ENCODE results near the gene TCL1A.

The TCL1A gene

GRCh38 chr14:95696741-95697140 is 17.2 kb downstream of the TCL1A start:
- no peak overlapping the region for H3K4me2 ChIP-seq (ENCODE audit: low read length)
- no peak overlapping the region for H3K27ac ChIP-seq
- no peak overlapping the region for H3K9ac ChIP-seq
- H3K36me3 ChIP-seq (ENCODE audit: control insufficient read depth, insufficient read depth, low read length), result no peaks in the 10 kb centered on the region
- no peak overlapping the region for H2AFZ ChIP-seq
- no peaks in the 10 kb centered on the region for H3K79me2 ChIP-seq
- no peak for TF ChIP-seq CTCF (IDR thresholded peaks at IDR 0.05)
- H3K4me1 ChIP-seq, result peaks cover 15% of the 10 kb centered on the region
- no peaks in the 10 kb centered on the region for H3K9me3 ChIP-seq (ENCODE audit: control insufficient read depth, low read length)
- no peaks in the 10 kb centered on the region for H3K27me3 ChIP-seq (ENCODE audit: control insufficient read depth, insufficient read depth, low read length)
- no peak overlapping the region for H3K4me3 ChIP-seq (ENCODE audit: low read depth, low read length)

GRCh38 chr14:95695913-95696312 is 18.0 kb downstream of the TCL1A start:
- no peak overlapping the region for H3K9ac ChIP-seq
- H3K27ac ChIP-seq, result no peak overlapping the region
- no peak overlapping the region for H2AFZ ChIP-seq
- H3K4me3 ChIP-seq (ENCODE audit: low read depth, low read length), result no peak overlapping the region
- H3K79me2 ChIP-seq, result no peaks in the 10 kb centered on the region
- H3K4me2 ChIP-seq (ENCODE audit: low read length), result no peak overlapping the region
- peaks cover 15% of the 10 kb centered on the region for H3K4me1 ChIP-seq
- H3K36me3 ChIP-seq (ENCODE audit: control insufficient read depth, insufficient read depth, low read length), result no peaks in the 10 kb centered on the region
- H3K27me3 ChIP-seq (ENCODE audit: control insufficient read depth, insufficient read depth, low read length), result no peaks in the 10 kb centered on the region
- no peak for TF ChIP-seq CTCF (IDR thresholded peaks at IDR 0.05)
- no peaks in the 10 kb centered on the region for H3K9me3 ChIP-seq (ENCODE audit: control insufficient read depth, low read length)

- Histone ChIP-seq H3K27me3 (ENCODE audit: control insufficient read depth, insufficient read depth, low read length) (no peaks in the 10 kb centered on the region), H3K4me1 (peaks cover 15% of the 10 kb centered on the region), H3K4me3 (ENCODE audit: low read depth, low read length) (no peak overlapping the region), H2AFZ (no peak overlapping the region), H3K4me2 (ENCODE audit: low read length) (no peak overlapping the region), H3K79me2 (no peaks in the 10 kb centered on the region), H3K9ac (no peak overlapping the region), H3K9me3 (ENCODE audit: control insufficient read depth, low read length) (no peaks in the 10 kb centered on the region), H3K36me3 (ENCODE audit: control insufficient read depth, insufficient read depth, low read length) (no peaks in the 10 kb centered on the region), H3K27ac (no peak overlapping the region)
- no peak for TF ChIP-seq CTCF (IDR thresholded peaks at IDR 0.05)
Observed at GRCh38 chr14:95695051-95695450, 18.9 kb downstream of the TCL1A start.

GRCh38 chr14:95692109-95692508 is 21.8 kb downstream of the TCL1A start:
- no peaks in the 10 kb centered on the region for H3K27me3 ChIP-seq (ENCODE audit: control insufficient read depth, insufficient read depth, low read length)
- TF ChIP-seq CTCF (IDR thresholded peaks at IDR 0.05), result no peak
- H3K9ac ChIP-seq, result no peak overlapping the region
- H3K4me2 ChIP-seq (ENCODE audit: low read length), result no peak overlapping the region
- H3K9me3 ChIP-seq (ENCODE audit: control insufficient read depth, low read length), result no peaks in the 10 kb centered on the region
- H3K4me1 ChIP-seq, result peaks cover 10% of the 10 kb centered on the region
- H3K36me3 ChIP-seq (ENCODE audit: control insufficient read depth, insufficient read depth, low read length), result no peaks in the 10 kb centered on the region
- H3K79me2 ChIP-seq, result no peaks in the 10 kb centered on the region
- H3K4me3 ChIP-seq (ENCODE audit: low read depth, low read length), result no peak overlapping the region
- H3K27ac ChIP-seq, result no peak overlapping the region
- no peak overlapping the region for H2AFZ ChIP-seq

GRCh38 chr14:95691591-95691990 is 22.3 kb downstream of the TCL1A start:
- no peak overlapping the region for H3K27ac ChIP-seq
- H3K4me3 ChIP-seq (ENCODE audit: low read depth, low read length), result no peak overlapping the region
- no peaks in the 10 kb centered on the region for H3K9me3 ChIP-seq (ENCODE audit: control insufficient read depth, low read length)
- H3K4me1 ChIP-seq, result peaks cover 10% of the 10 kb centered on the region
- H3K4me2 ChIP-seq (ENCODE audit: low read length), result no peak overlapping the region
- H3K79me2 ChIP-seq, result no peaks in the 10 kb centered on the region
- H3K27me3 ChIP-seq (ENCODE audit: control insufficient read depth, insufficient read depth, low read length), result no peaks in the 10 kb centered on the region
- no peak overlapping the region for H3K9ac ChIP-seq
- TF ChIP-seq CTCF (IDR thresholded peaks at IDR 0.05), result no peak
- H3K36me3 ChIP-seq (ENCODE audit: control insufficient read depth, insufficient read depth, low read length), result no peaks in the 10 kb centered on the region
- no peak overlapping the region for H2AFZ ChIP-seq

Data from parathyroid adenoma (tissue), 2 donors.